Activated T-cell treated with anti-CD3 and anti-CD28 coated beads for 48 hours (primary cell): ENCODE data around the gene DDX10.

Experiments
- DNase-seq: peaks from one replicate; pipeline ENCODE4 v3.0.0-alpha.2; 2020; ENCODE audit warnings: low read depth

Gene DDX10

GRCh38 chr11:108872781-108873291 lies 208.0 kb downstream of the DDX10 start:
- no peak for DNase-seq

GRCh38 chr11:108873310-108873709 lies 208.4 kb downstream of the DDX10 start:
- DNase-seq, result no peak

GRCh38 chr11:108873941-108874340 lies 209.1 kb downstream of the DDX10 start:
- DNase-seq, result no peak

- no peak for DNase-seq
These were observed 210.3 kb downstream of the DDX10 start for GRCh38 chr11:108875134-108875533.

- DNase-seq, result no peak
These were observed 212.3 kb downstream of the DDX10 start for GRCh38 chr11:108877178-108877577.

GRCh38 chr11:108880510-108880909 lies 215.6 kb downstream of the DDX10 start:
- DNase-seq, result no peak

- no peak for DNase-seq
These were observed 216.3 kb downstream of the DDX10 start for GRCh38 chr11:108881131-108881530.

- DNase-seq, result no peak
These were observed 217.5 kb downstream of the DDX10 start for GRCh38 chr11:108882211-108882831.

GRCh38 chr11:108886005-108886659 lies 221.3 kb downstream of the DDX10 start:
- no peak for DNase-seq

- no peak for DNase-seq
These were observed 221.8 kb downstream of the DDX10 start for GRCh38 chr11:108886660-108887009.

- no peak for DNase-seq
These were observed 222.8 kb downstream of the DDX10 start for GRCh38 chr11:108887436-108888238.

- DNase-seq, result no peak
These were observed 225.7 kb downstream of the DDX10 start for GRCh38 chr11:108890482-108891105.

GRCh38 chr11:108891143-108891542 lies 226.3 kb downstream of the DDX10 start:
- DNase-seq, result no peak

- DNase-seq, result no peak
These were observed 227.1 kb downstream of the DDX10 start for GRCh38 chr11:108891909-108892511.

GRCh38 chr11:108895579-108896480 lies 231.0 kb downstream of the DDX10 start:
- no peak for DNase-seq

GRCh38 chr11:108897071-108897481 lies 232.2 kb downstream of the DDX10 start:
- no peak for DNase-seq

- DNase-seq, result no peak
These were observed 233.0 kb downstream of the DDX10 start for GRCh38 chr11:108897916-108898315.

- DNase-seq, result no peak
These were observed 236.5 kb downstream of the DDX10 start for GRCh38 chr11:108901359-108901758.

GRCh38 chr11:108902027-108902469 lies 237.2 kb downstream of the DDX10 start:
- DNase-seq, result no peak

- DNase-seq, result no peak
These were observed 239.6 kb downstream of the DDX10 start for GRCh38 chr11:108904480-108904879.

GRCh38 chr11:108906329-108906728 lies 241.5 kb downstream of the DDX10 start:
- DNase-seq, result no peak
